Vagina (tissue), 2 donors: ENCODE results near the gene UQCRQ. TPM values are rescaled to one million over a fixed set of nuclear protein-coding genes. Genes with fewer than 3 reads are reported as not detected.

ENCODE experiments used
- DNase-seq, 2 donors: peaks; one replicate each; pipeline ENCODE4 v3.0.0-alpha.2; 2017; ENCODE audit errors: extremely low spot score in 2 of 2
- H3K27ac ChIP-seq: fragments of 200-600 bp; sonication (generic); one replicate; pipeline ENCODE4 v1.5.1; 2019
- H3K27me3 ChIP-seq: fragments of 200-600 bp; sonication (generic); one replicate; pipeline ENCODE4 v1.5.1; 2019
- H3K36me3 ChIP-seq, 2 donors: fragments of 200-600 bp; sonication (generic); one replicate each; pipeline ENCODE4 v1.5.1; 2017 to 2019
- H3K4me1 ChIP-seq: fragments of 200-600 bp; sonication (generic); one replicate; pipeline ENCODE4 v1.5.1; 2019
- H3K4me3 ChIP-seq, 2 donors: fragments of 200-600 bp; sonication (generic); 1 replicate in 1 of 2; 2 replicates in 1 of 2; pipeline ENCODE4 v1.5.1; 2016 to 2019
- H3K9me3 ChIP-seq: fragments of 200-600 bp; sonication (generic); one replicate; pipeline ENCODE4 v1.5.1; 2019
- CTCF ChIP-seq, 3 experiments: fragments of 450-650 bp in 2 of 3; fragments of 200-600 bp in 1 of 3; sonication (generic) in 1 of 3; IDR thresholded peaks; one replicate each; pipeline ENCODE4 v1.5.1; 2017 to 2019; ENCODE audit warnings: antibody characterized with exemption in 3 of 3, mild to moderate bottlenecking in 2 of 3, moderate library complexity in 2 of 3
- POLR2A ChIP-seq, 2 donors: fragments of 450-650 bp; IDR thresholded peaks; one replicate each; pipeline ENCODE4 v1.6.1; 2017; ENCODE audit warnings: antibody characterized with exemption in 2 of 2, mild to moderate bottlenecking in 2 of 2, moderate library complexity in 2 of 2
- POLR2AphosphoS5 ChIP-seq, 2 donors: sonication (generic); formaldehyde crosslinking; IDR thresholded peaks; one replicate each; pipeline ENCODE4 v1.9.0; 2017; ENCODE audit warnings: antibody characterized with exemption in 2 of 2, mild to moderate bottlenecking in 2 of 2, low read depth in 1 of 2; ENCODE audit not compliant: insufficient read depth in 1 of 2
- intact Hi-C: fragments of 100-400 bp; cut with DNase I; formaldehyde crosslinking; loops from one replicate; pipeline ENCODE4 v1.15.1; 2023
- total RNA-seq: library from RNA; depleted of rRNA; stranded (reverse); fragments of >200 nt; gene quantifications from one replicate; pipeline ENCODE4 v1.2.3, GENCODE V29; 2016

UQCRQ gene
- total RNA-seq, 1 donor from 2014 or later, result 189 TPM

GRCh38 chr5:132839426-132840301 is 26.8 kb upstream of the UQCRQ start:
- H3K4me3 ChIP-seq, result no peak overlapping the region
- H3K27me3 ChIP-seq, result no peaks in the 10 kb centered on the region
- intact Hi-C loops, result no loop called here
- TF ChIP-seq CTCF (IDR thresholded peaks at IDR 0.05) (no peak), POLR2AphosphoS5 (IDR thresholded peaks at IDR 0.05; ENCODE audit: insufficient read depth in 1 of 2, low read depth in 1 of 2) (peak in 1 of 2 donors; percentile 86)
- no peak for DNase-seq
- H3K36me3 ChIP-seq, result no peaks in the 10 kb centered on the region
- H3K27ac ChIP-seq, result peak overlapping the region; percentile 88
- peaks cover 27% of the 10 kb centered on the region for H3K4me1 ChIP-seq
- H3K9me3 ChIP-seq, result no peaks in the 10 kb centered on the region

GRCh38 chr5:132840313-132840712 is 26.1 kb upstream of the UQCRQ start:
- no peaks in the 10 kb centered on the region for H3K27me3 ChIP-seq
- no peak overlapping the region for H3K4me3 ChIP-seq
- H3K27ac ChIP-seq, result peak overlapping the region; percentile 88
- no peak for DNase-seq
- H3K36me3 ChIP-seq, result no peaks in the 10 kb centered on the region
- intact Hi-C loops, result no loop called here
- no peaks in the 10 kb centered on the region for H3K9me3 ChIP-seq
- TF ChIP-seq CTCF (IDR thresholded peaks at IDR 0.05) (no peak), POLR2AphosphoS5 (IDR thresholded peaks at IDR 0.05; ENCODE audit: insufficient read depth in 1 of 2, low read depth in 1 of 2) (no peak), POLR2A (IDR thresholded peaks at IDR 0.05) (no peak)
- H3K4me1 ChIP-seq, result peaks cover 27% of the 10 kb centered on the region

- intact Hi-C loops, result no loop called here
- Histone ChIP-seq H3K27ac (peak overlapping the region; percentile 88), H3K36me3 (no peaks in the 10 kb centered on the region)
Measured at GRCh38 chr5:132840896-132841295, 25.5 kb upstream of the UQCRQ start.

GRCh38 chr5:132841305-132841704 is 25.1 kb upstream of the UQCRQ start:
- intact Hi-C loops, result no loop called here
- H3K4me3 ChIP-seq, result no peak overlapping the region
- DNase-seq, result no peak
- H3K36me3 ChIP-seq, result no peaks in the 10 kb centered on the region
- no peaks in the 10 kb centered on the region for H3K9me3 ChIP-seq
- H3K27me3 ChIP-seq, result no peaks in the 10 kb centered on the region
- H3K4me1 ChIP-seq, result peaks cover 27% of the 10 kb centered on the region
- TF ChIP-seq CTCF (IDR thresholded peaks at IDR 0.05), result no peak
- TF ChIP-seq POLR2A (IDR thresholded peaks at IDR 0.05), result no peak
- no peak for TF ChIP-seq POLR2AphosphoS5 (IDR thresholded peaks at IDR 0.05; ENCODE audit: insufficient read depth in 1 of 2, low read depth in 1 of 2)
- peak overlapping the region; percentile 88 for H3K27ac ChIP-seq

More at GRCh38 chr5:132840896-132841295, 25.5 kb upstream of the UQCRQ start:
- TF ChIP-seq CTCF (IDR thresholded peaks at IDR 0.05) (no peak), POLR2AphosphoS5 (IDR thresholded peaks at IDR 0.05; ENCODE audit: insufficient read depth in 1 of 2, low read depth in 1 of 2) (no peak), POLR2A (IDR thresholded peaks at IDR 0.05) (no peak)
- H3K4me3 ChIP-seq, result no peak overlapping the region
- H3K27me3 ChIP-seq, result no peaks in the 10 kb centered on the region
- peaks cover 27% of the 10 kb centered on the region for H3K4me1 ChIP-seq
- no peak for DNase-seq
- no peaks in the 10 kb centered on the region for H3K9me3 ChIP-seq

GRCh38 chr5:132848270-132848669 is 18.2 kb upstream of the UQCRQ start:
- TF ChIP-seq POLR2A (IDR thresholded peaks at IDR 0.05), result no peak
- no peak for TF ChIP-seq POLR2AphosphoS5 (IDR thresholded peaks at IDR 0.05; ENCODE audit: insufficient read depth in 1 of 2, low read depth in 1 of 2)
- no peak for TF ChIP-seq CTCF (IDR thresholded peaks at IDR 0.05)
- Histone ChIP-seq H3K4me3 (no peak overlapping the region), H3K9me3 (no peaks in the 10 kb centered on the region), H3K27ac (no peak overlapping the region), H3K36me3 (no peaks in the 10 kb centered on the region), H3K27me3 (no peaks in the 10 kb centered on the region), H3K4me1 (no peaks in the 10 kb centered on the region)
- DNase-seq, result no peak
- intact Hi-C loops, result no loop called here
